HG02840 (cell line): ENCODE results near the gene RPL29.
A peak's percentile ranks its signal among the peaks of the same experiment; 100 is the strongest.

ENCODE experiments used
- ATAC-seq: cut with Tn5 transposase; IDR thresholded peaks from one replicate; pipeline ENCODE4 v1.9.1; 2021; ENCODE audit warnings: mild to moderate bottlenecking, moderate library complexity, moderate number of reproducible peaks; ENCODE audit not compliant: unreplicated experiment, low FRiP score

RPL29 gene

DNA sequence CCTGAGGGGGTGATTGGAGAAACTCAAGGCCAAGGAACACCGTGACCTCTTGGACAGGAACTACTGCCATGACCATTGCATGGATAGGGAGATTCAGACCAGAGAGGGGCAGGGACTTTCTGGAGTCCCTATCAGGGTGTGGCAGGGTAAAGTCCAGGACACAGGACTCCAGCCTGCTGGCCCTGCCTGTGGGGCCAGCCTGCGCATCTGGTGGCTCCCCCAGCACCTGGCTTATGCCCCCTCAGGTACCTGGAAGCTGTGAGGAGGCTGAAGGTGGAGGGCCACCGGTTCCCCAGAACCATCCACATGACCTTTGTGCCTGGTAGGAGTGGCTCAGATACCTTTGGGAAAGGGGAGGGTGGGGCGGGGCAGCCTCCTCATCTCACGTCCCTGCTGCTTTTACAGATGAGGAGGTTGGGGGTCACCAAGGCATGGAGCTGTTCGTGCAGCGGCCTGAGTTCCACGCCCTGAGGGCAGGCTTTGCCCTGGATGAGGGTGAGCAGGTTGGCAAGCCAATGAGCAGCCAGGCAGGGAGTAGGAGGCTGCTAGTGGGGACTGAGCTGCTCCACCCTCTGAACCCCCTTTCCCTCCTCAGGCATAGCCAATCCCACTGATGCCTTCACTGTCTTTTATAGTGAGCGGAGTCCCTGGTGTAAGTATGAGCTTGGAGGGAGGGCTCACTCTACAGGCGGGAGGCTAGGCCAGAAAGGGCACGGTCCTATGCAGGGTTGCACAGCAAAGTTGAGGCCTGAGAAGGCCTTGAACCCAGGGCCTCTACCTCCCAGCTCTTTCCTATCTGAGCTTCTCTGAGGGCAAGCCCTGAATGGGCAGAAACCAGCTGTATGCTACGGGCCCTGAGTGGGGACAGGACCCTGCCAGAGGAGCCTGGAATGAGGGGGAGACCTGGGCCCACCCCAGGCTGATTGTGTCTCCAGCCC lies 9.4 kb downstream of the RPL29 start:
- ATAC-seq: no peak

DNA sequence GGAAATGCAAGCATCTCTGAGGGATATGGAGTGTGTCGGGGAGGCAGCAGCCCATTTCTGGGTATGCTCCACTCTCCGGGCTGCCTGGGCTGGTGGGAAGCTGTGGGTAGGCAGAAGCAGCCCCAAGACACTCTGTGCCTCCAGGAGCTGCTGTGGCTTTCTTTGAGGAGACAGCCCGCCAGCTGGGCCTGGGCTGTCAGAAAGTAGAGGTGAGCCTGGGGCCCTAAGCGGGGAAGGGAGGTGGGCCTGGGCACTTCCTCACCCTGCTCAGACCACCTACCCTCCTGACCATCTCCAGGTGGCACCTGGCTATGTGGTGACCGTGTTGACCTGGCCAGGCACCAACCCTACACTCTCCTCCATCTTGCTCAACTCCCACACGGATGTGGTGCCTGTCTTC lies 10.6 kb downstream of the RPL29 start:
- ATAC-seq: no peak

DNA sequence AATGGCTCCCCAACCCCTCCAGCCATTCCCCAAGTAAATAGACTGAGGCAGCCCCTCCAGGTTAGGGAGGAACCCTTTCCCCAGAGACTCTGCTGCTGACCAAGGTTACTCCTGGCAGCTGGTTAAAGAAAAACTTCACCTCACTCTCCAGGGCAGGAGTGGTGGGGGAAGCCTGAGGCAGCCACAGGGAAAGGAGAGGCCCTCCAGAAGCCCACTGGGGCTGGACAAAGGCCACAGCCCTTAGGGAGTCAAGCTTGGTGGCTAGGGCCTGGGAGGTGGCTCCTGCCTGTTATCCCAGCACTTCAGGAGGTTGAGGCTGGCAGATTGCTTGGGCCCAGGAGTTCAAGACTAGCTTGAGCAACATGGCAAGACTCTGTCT lies 11.4 kb downstream of the RPL29 start:
- ATAC-seq: no peak

DNA sequence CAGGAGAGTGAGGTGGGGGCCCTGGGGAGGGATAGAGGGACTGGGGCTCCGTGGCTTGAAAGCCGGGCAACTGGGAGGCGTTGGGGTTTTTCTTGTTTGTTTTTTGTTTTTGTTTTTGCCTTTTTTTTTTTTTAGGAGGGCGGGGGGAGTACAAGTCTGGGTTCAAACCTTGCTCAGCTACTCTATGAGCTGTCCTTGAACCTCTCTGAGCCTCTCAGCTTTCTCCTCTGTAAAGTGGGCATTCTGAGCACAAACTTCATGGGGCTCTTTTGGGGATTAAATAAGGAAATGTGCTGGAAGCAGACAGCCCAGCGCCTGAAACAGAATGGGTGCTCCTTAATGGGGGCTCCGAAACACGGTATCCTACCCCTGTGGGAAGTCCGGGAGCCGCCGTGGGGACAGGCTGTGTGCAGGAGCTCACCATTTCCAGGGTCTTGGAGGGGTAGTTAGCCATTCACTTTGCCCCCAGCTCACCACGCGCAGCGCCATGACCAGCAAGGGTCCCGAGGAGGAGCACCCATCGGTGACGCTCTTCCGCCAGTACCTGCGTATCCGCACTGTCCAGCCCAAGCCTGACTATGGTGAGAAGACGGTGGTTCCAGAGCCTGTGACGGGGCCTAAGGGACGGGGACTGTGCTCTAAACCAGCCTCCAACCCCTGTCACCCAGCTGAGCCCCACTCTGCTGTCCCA lies 12.0 kb downstream of the RPL29 start:
- ATAC-seq: no peak

DNA sequence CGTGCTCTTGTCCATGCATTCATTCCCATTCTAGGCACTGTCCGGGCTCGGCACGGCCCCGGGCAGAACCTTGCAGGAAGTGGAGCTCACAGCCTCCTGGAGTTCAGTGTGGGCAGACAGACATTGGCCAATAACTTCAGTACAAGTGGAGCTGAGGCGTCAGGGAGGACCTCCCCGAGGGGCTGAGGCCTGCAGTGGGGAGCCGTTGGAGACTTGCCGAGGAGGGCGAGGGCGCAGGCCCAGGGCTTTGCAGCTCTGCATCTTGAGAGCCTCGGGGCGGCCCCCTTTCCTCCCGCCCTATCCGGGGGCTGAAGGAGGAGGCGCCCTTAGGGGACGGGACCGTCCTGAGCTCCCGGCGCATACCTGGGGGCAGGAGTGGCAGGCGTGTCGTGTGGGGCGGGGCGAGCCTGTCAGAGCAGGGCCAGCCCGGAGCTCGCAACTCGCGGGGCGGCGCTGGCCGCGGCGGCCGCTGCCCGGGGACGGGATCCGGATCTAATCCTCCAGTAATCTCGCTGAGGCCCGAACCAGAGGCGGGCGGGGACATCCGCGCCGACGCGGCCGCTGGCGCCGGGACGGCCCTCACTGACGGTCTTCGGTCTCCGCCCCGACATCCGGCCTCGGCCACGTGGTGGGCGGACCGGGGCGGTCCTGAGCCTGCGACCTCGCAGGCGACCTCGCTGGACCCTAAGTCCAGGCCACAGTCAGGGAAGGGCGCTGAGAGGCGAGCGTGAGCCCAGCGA lies 12.7 kb downstream of the RPL29 start, which contains the start of gene ACY1:
ACY1 (plus strand) TSS at position 698 of the 740 bp plus-strand sequence. CDS start 530 bp downstream, outside the sequence.
- ATAC-seq: peak; percentile 64

DNA sequence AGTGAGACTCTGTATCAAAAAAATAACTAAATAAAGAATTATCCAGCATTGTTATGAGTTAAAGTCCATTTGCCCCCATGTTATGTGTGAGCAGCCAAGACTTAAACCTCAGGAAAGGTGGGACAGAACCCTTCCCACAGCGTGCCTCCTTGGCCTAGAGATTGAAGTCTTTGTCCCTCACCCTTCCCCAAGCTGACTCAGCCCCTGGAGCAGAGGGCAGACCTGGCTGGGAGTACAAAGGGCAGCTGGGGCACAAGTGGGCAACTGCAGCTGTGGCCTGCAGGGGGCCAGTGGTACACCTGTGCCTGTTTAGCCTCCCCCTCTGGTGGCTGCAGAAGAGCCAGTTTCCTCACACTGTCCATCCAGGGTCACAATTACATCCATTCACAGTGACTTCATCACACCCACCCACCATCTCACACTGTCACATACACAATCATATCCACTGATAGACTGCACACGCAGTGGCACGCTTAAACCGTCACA lies 13.3 kb downstream of the RPL29 start:
- peak; percentile 30 for ATAC-seq

DNA sequence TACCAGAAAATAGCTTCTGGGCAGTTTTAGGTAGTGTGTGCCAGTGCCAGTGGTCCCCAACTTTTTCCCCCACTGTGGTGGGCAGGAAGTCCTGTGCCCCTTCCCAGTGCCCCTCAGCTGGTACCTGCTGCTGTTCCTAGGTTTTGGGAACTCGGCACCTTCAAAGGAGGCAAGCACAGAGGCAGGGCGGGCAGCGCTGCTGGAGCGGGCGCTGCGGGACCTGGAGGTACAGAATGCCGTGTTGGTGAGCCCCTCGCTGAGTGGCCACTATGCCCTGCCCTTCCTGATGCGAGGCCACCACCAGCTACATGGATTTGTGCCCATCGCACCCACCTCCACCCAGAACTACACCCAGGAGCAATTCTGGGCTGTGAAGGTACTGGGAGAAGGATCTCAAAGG lies 15.4 kb downstream of the RPL29 start:
- ATAC-seq: no peak

DNA sequence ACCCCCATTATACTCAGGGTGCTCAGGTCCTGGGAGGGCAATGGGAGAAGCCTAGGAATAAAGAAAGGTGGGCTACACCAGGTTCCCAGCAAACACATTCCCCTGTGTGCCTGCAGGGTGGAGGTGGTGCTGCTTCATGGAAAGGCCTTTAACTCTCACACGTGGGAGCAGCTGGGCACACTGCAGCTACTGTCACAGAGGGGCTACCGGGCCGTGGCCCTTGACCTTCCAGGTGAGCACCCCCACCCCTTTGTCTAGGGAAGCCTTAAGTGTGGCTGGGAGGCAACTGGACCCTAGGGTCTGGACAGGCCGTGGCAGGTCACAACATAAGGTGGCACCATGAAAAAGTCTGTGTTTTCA lies 17.6 kb downstream of the RPL29 start:
- no peak for ATAC-seq

DNA sequence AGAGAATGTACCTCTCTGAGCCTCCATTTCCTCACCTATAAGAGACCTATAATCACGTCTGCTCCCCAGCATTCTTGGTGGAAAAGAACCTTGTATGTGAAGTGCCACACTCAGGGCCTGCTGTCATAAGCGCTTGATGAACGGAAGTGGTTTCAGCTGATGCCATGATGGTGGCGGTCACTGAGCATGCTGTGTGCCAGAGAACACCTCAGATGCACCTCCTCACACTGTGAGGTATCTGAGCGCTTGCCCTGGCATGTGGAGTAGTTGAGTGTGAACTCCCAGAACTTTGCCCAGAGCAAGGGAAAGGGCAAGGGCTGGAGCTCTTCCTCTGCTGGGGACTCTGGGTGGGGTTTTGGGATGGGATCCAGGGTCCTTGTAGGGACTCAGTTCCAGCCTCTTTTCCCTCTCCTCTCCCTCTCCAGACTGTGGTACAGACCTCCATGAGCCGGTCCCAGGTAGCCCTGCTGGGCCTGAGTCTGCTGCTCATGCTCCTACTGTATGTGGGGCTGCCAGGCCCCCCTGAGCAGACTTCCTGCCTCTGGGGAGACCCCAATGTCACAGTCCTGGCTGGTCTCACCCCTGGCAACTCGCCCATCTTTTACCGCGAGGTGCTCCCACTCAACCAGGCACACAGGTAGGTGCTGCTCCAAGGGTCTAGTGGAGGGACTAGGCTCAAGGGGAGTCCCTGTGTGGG lies 18.1 kb downstream of the RPL29 start:
- ATAC-seq: no peak

DNA sequence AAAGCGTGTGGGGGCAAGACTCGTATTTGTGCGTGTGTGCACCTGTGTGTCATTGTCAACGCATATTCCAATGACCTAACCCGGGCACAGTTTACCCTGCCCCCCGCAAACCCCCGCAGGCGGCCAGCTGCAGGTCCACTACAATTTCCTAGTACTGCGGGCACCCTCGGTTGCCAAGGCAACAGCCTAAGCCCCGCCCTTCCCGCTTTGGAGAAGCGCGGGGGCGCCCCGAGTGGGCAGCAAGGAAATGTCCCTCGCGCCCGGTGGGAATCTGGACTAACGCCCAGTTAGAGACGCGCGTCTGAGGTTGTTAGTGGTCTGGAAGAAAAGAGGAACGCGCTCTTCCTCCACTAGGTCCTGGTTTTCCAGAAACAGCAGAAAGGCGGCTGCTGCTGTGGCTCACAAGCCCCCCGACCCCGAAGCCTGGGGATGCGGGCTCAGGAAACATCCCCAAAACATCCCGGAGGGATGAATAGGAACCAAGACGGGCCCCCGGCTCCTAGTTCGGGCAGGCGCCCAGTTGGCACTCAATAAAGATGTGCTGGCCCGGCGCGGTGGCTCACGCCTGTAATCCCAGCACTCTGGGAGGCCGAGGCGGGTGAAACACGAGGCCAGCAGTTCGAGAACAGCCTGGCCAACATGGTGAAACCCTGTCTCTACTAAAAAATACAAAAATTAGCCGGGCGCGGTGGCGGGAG lies 19.7 kb downstream of the RPL29 start:
- ATAC-seq: no peak

DNA sequence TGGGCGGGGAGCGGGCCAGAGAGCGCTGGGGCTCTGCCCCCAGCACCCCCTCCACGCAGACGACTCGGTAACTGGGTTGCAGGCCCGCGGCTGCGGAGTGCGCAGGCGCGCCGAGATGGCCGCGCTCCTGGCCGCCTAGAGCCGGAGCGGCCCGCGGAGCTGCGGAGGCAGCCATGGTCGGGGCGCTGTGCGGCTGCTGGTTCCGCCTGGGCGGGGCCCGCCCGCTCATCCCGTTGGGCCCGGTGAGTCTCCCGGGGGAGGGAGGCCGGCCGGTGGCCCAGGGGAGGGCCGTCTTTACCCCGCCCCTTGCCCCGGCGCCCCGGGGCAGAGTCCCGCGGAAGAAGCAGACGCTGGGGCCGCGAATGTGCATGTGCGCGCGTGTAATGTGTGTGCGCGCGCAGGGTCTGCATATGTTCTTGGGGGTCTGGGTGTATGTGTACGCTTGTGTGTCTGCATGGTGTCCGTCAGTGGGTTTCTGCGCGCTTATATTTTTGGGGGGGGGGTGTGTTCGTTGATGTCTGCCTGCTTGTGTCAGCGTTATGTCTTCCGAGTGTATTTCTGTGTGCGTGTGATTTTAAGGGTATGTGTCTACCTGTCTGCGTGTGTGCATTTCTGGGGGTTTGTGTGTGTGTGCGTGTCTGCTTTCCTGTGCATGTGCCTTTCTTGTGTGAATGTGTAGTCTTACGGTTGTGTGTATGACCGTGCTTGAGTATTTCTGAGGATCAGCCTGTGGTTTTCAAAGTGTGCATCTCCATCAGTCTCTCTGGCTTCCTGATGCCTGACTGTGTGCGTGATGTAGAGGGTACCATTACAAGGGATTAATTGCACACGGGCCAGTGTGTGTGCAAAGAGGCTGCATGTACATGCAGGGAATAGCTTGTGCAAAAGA lies 20.5 kb downstream of the RPL29 start, which contains the start of gene ABHD14A:
ABHD14A (plus strand) TSS at position 102 of the 889 bp plus-strand sequence; CDS start at position 174, 72 bp downstream.
- no peak for ATAC-seq

DNA sequence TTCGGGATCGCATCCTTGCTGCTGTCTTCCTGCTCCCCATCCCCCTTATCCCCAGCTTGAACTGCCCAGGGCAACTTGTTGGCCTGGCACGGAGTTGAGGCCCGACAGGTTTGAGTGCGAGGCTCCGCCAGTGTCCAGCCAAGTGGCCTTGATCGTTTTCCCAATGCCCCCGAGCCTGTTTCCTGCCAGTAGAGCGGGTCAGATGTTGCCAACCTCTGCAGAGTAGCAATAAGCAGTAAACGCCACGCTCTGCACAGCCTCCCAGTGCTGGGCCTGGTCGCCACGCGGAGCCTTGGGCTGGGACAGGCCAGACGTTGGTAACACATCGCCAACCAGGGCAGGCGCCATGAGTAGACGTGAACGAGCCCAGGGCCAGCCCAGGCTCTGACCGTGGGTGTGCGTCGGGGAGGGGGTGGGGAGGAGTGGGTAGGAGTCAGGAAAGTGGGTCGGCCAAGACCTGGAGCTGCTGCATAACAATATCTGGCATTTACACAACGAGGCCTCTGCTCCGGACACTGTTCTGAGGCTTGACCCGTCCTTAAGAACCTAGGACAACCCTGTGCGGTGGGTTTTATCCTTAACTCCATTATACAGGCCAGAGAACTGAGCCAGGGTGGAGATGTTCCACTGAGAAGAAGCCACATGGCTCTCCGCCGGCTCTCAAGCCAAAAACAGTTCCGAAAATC lies 21.3 kb downstream of the RPL29 start:
- no peak for ATAC-seq

DNA sequence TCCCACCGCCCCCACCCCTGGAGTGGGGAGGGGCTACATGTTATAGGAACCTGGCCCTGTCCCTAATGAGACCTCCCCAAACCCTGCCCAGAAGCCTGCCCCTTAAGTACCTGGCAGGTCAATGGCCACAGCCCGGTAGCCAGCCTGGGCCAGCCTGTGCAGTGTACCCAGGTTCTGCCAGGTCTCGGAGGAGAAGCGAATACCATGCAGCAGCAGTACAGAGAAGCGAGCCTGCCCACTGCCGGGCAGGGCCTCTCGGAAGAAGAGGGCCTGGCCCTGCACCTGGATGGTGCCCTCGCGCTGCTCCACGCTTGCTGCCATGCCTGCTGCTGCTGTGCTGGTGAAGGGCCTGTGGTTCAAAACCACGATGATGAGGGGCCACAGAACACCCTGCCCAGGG lies 24.3 kb downstream of the RPL29 start:
- ATAC-seq: no peak

DNA sequence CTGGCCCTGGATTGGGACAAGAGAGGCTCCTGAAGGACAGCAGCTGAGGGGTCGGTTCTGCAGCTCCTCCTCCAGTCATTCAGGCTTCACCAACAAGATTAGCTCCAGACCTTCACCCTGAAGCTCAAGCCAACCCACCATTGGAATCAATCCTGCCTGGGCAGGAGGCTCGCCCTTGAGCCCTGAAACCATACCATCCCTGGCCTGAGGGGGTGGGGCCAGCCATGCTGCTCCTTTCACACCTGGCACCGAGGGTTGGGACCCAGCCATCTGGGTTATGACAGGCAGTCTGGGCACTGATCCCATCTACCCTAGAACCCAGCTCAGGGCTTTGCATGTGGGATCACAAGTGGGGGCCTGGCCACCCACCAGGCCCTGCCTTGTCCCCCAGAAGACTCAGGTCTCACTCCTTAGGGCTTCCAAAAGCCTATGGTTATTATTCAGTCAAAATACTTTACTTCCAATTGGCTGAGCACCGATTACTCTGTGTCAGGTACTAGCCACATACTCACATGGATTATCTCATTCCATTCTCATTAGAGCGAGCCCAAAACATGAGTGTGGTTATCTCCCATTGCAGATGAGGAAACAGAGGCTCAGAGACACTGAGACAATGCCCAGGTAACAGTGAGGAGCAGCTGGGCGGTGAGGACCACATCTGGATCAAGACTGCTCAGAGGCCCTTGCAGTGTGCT lies 24.9 kb downstream of the RPL29 start:
- no peak for ATAC-seq

DNA sequence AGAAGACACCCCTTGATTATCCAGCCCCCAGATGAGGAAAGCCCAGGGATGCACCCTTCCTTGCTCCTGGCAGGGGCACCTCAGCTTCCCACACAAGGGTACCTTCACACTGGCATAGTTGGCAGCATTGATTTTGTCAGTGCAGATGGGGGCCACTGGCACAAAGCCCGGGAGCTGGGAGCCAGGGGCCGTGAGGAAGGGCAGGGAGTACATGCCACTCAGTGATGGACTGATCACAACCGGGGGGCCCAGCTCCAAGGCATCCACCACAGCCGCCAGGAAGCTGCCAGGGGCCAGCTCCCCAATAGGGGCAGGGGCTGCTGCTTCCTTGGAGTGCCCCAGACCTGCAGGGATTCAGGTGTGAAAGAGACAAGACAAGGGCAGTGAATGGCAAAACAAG lies 25.9 kb downstream of the RPL29 start:
- ATAC-seq: no peak

DNA sequence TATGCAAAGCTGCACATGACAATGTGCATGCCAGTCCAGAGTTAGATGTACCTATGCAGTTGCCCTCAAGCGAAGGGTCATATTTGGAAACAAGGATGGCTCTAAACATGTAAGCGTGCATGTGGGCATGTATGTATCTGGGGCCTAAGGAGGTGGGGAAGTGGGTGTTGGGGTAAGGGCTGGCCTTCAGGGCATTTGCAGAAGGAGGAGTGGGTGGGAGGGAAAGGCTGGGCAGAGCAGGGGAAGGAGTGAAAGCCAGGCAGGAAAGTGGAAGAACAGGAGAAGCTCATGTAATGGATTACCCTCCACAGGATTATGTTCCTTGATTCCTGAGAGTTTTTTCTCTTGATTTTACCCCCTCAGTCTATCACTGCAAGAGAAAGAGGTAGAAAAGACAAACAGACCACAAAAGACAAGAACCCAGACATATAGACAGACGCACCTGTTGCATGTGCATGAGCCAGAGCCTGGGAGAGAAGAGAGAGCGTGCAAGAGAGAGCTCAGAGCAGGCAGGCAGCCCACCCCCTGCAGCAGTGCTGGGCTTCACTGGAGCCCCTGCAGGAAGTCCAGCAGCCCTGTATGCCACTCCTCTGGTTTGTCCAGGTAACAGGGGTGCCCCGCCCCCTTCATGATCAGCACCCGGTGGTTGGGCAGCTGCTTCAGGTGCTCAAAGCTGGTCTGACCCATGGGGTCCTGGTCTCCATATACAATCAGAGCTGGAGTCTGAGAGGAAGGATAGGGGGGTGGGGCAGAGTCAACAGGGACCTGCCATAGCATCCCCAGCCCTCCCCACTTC lies 26.6 kb downstream of the RPL29 start:
- no peak for ATAC-seq
